Activated CD4-positive, alpha-beta T cell treated with anti-CD3 and anti-CD28 coated beads for 1 hour (primary cell): ENCODE measurements around the gene ETS1.

ENCODE experiments used
- DNase-seq: peaks from one replicate; pipeline ENCODE4 v3.0.0-alpha.2; 2020

Gene ETS1

GRCh38 chr11:128515826-128516778 lies 71.3 kb downstream of the ETS1 start:
- DNase-seq = no peak

GRCh38 chr11:128515086-128515485 lies 72.3 kb downstream of the ETS1 start:
- no peak for DNase-seq

GRCh38 chr11:128513915-128514681 lies 73.3 kb downstream of the ETS1 start:
- DNase-seq = no peak

GRCh38 chr11:128512474-128512996 lies 74.8 kb downstream of the ETS1 start:
- DNase-seq = no peak

- DNase-seq = no peak
Observed at GRCh38 chr11:128511712-128512111, 75.6 kb downstream of the ETS1 start.

GRCh38 chr11:128509621-128510389 lies 77.6 kb downstream of the ETS1 start:
- DNase-seq = no peak

GRCh38 chr11:128508770-128509510 lies 78.4 kb downstream of the ETS1 start:
- DNase-seq = no peak

GRCh38 chr11:128507936-128508335 lies 79.4 kb downstream of the ETS1 start:
- no peak for DNase-seq

- no peak for DNase-seq
Observed at GRCh38 chr11:128506999-128507611, 80.3 kb downstream of the ETS1 start.

- no peak for DNase-seq
Observed at GRCh38 chr11:128506356-128506755, 81.0 kb downstream of the ETS1 start.

- no peak for DNase-seq
Observed at GRCh38 chr11:128505449-128506065, 81.8 kb downstream of the ETS1 start.

- no peak for DNase-seq
Observed at GRCh38 chr11:128504486-128504885, 82.9 kb downstream of the ETS1 start.

- no peak for DNase-seq
Observed at GRCh38 chr11:128503245-128503991, 83.9 kb downstream of the ETS1 start.

GRCh38 chr11:128502726-128503125 lies 84.6 kb downstream of the ETS1 start:
- no peak for DNase-seq

- DNase-seq = no peak
Observed at GRCh38 chr11:128501632-128502549, 85.5 kb downstream of the ETS1 start.

- DNase-seq = no peak
Observed at GRCh38 chr11:128501008-128501407, 86.3 kb downstream of the ETS1 start.

- DNase-seq = no peak
Observed at GRCh38 chr11:128500493-128500892, 86.9 kb downstream of the ETS1 start.

- DNase-seq = no peak
Observed at GRCh38 chr11:128499613-128500253, 87.6 kb downstream of the ETS1 start.
